HG03432 (cell line): ENCODE data around the gene AK2.
"Not testable (repeated sequence)": the region's sequence is repeated elsewhere in the genome, so short reads cannot be mapped to it uniquely, and the experiment has no call there.

Experiments
- ATAC-seq: cut with Tn5 transposase; IDR thresholded peaks from one replicate; pipeline ENCODE4 v1.9.1; 2021; ENCODE audit warnings: mild to moderate bottlenecking, moderate library complexity; ENCODE audit not compliant: unreplicated experiment

Gene AK2

DNA sequence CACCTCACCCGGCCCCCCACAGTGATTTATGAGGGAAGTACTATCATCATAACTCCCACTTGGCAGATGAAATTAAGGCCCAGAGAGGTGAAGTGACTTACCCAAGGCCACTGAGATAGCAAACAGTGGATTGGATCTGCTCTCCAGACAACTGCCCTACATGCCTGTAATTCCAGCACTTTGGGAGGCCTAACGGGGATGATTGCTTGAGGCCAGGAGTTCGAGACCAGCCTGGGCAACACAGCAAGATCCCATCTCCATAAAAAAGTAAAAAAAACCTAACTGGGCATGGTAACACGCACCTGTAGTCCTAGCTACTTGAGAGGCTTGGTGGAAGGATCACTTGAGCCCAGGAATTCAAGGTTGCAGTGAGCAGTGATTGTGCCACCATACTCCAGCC lies 57.8 kb downstream of the AK2 start:
- ATAC-seq = no peak

DNA sequence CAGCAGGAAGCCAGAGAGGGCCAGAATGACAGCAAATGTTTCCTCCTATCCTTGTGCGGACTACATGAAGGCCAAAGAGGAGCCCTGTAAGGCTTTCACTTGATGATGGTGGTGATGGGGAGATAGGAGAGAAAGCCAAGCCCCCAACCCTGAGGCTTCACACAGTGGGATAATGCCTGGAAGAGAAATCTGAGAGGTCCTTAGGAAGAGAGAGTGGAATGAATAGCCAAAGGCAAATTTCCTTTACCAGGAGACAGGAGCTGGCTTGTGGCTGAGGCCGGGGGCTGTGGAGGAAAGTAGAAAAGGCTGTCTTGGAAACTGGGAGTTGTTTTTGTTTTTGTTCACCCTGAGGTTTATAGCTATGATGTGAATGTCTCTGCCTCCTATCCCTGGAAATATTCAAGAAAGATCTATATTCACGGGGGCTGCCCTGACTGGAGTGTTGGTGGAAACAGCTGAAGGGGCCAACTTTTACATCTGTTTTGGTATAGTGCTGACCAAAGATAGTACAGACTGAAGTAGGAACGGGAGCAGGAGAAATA lies 59.1 kb downstream of the AK2 start:
- ATAC-seq = no peak

DNA sequence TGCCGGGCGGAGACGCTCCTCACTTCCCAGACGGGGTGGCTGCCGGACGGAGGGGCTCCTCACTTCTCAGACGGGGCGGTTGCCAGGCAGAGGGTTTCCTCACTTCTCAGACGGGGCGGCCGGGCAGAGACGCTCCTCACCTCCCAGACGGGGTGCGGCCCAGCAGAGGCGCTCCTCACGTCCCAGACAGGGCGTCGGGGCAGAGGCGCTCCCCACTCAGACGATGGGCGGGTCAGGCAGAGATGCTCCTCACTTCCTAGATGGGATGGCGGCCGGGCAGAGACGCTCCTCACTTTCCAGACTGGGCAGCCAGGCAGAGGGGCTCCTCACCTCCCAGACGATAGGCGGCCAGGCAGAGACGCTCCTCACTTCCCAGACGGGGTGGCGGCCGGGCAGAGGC lies 61.6 kb downstream of the AK2 start:
- ATAC-seq = not testable (repeated sequence)

DNA sequence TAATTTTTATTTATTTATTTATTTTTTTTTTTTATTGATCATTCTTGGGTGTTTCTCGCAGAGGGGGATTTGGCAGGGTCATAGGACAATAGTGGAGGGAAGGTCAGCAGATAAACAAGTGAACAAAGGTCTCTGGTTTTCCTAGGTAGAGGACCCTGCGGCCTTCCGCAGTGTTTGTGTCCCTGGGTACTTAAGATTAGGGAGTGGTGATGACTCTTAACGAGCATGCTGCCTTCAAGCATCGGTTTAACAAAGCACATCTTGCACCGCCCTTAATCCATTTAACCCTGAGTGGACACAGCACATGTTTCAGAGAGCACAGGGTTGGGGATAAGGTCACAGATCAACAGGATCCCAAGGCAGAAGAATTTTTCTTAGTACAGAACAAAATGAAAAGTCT lies 63.2 kb downstream of the AK2 start:
- ATAC-seq = not testable (repeated sequence)

DNA sequence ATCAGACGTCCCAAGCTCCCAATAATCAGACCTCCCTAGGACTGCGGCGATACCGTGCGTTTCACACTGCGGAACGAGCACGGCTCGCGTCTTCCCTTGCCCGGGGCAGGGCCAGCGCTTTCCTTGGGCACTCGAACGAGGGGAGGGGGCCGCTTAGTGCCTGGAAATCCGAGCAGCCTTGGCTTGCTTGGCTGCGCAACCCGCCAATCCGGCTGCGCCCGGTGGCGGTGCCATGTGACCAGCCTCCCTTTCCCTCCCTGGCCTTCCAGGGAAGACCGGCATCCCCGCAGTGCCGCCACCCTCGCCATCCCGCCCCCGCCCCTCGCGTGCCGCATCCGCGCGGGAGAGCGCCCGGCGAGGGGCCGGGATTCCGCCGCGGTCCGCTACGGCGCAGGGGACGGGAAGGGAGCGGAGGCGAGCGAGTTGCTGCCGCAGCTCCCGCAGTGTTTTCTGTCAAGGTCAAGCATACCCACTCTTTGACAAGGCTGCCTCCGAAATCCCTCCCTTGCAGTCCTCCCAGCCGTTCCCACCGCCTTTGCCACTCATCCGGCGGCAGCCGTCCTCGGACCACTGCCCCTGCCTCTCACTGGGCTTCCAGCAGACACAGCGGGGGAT lies 63.8 kb downstream of the AK2 start:
- no peak for ATAC-seq

DNA sequence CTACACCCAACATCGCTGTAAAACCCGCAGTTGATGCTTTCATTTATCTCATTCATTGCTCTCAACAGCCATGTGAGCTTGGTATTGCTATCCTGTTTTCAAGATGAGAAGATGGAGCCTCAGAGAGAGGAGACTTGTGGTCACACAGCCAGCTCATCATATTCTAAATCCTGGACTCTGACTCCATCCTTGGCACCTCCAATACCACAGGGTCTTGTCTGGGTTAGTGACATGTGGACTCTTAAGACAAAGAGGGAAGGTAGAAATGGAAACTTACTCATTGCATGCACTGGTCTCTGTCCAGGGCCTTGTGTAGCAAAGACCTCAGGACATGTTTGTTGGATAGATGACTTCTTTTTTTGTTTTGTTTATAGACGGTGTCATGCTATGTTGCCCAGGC lies 65.1 kb downstream of the AK2 start:
- no peak for ATAC-seq

DNA sequence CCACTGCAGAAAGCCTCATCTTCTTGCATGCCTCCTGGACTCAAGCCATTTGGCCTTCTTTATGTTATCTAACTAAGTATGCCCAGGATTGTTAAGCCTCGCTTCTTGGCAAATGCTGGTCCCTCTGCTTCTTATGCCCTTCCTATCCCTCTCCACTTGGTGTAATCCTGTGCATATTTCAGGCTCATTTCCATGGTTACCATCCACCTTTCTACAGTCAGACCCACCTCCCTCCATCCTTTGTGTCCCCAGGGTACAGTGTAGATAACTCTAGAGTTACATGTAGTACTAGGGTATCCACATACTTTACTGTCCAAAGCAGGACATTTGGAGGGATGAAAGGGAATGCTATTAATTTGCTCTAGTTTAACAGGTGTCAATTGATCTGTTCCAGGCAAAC lies 65.5 kb downstream of the AK2 start:
- no peak for ATAC-seq

DNA sequence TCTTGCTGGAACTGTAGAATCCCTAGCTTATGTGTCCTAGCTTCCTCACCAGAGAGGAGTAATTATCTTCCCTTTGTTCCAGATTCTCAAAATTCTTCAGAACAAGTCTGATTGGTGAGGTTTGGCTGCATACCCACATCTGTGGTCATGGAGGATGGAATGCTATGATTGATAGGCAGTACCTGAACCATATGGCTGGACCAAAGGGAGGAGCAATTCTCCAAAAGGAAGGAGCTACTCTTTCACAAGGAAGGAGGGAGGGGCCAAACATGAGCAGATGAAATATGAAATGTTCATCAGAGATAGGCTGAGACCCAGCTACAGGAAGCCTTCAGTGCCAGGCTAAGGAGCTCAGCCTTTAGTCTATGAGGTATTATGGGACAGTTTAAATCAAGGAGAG lies 67.1 kb downstream of the AK2 start:
- no peak for ATAC-seq

DNA sequence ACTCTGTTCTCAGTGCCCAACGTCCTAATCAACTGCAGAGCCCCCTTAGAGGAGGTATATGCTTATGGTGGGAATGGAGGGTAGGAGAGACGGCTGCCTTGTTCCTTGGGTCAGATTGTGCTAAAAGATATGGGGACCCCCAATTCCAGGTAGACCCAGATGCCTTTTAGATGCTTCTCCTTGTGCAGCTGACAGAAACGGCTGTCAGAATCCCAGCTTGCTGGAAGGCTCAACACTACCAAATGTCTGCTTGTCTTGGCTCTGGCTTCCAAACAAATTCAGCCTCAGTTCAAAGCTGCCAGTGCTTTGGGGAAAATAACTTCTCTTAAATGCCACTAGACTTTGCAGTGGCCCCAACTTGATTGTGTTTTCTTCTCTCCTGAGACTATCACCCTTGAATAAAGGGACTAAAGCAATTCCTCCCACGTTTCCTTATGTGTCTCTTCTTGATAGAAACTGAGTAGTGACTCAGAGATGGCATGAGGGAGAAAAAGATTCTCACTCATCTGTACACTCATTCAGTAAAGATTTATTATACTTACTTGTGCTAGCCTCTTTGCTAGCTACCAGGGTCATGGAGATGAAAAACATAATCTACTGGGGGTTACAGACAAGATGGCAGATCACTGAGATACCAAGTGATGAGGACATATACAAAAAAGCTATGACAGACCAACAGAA lies 68.7 kb downstream of the AK2 start:
- ATAC-seq = no peak

DNA sequence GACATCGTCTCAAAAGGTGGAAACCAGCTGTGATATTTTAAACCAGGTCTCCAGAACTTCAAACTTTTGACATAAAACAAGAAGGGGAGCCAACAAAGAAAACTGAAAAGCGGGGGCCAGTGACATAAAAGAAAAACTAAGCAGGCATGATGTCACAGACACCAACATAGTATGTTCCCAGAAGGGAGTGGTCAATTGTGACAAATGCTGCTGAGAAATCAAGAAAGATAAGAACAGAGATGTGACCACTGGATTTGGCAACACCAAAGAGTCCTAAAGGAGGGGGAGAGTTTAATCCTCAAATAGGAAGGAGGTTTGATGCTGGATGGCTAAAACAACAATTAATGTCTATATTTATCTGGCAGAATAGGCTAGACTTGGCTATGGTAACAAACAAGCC lies 69.8 kb downstream of the AK2 start:
- ATAC-seq = no peak

DNA sequence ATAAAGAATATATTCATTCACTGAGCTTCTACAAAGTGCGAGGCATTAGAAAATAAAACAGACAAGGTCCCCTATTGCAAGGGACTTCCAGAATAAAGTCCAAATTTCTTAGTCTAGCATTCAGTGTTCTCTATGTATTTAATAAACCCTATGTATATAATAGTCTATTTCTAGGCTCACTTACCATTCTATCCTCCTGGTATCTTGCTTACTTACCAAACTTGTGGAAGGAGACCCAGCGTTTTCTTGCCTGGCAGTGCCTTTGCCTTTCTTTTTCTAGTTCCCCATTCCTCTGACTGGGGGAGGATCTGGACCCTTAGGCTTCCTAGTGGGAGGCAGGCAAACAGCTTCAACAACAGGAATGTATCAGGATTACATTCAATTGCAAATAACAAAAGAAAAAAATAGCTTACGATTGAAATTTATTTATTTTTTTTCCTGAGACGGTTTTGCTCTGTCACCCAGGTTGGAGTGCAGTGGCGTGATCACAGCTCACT lies 71.4 kb downstream of the AK2 start:
- no peak for ATAC-seq

DNA sequence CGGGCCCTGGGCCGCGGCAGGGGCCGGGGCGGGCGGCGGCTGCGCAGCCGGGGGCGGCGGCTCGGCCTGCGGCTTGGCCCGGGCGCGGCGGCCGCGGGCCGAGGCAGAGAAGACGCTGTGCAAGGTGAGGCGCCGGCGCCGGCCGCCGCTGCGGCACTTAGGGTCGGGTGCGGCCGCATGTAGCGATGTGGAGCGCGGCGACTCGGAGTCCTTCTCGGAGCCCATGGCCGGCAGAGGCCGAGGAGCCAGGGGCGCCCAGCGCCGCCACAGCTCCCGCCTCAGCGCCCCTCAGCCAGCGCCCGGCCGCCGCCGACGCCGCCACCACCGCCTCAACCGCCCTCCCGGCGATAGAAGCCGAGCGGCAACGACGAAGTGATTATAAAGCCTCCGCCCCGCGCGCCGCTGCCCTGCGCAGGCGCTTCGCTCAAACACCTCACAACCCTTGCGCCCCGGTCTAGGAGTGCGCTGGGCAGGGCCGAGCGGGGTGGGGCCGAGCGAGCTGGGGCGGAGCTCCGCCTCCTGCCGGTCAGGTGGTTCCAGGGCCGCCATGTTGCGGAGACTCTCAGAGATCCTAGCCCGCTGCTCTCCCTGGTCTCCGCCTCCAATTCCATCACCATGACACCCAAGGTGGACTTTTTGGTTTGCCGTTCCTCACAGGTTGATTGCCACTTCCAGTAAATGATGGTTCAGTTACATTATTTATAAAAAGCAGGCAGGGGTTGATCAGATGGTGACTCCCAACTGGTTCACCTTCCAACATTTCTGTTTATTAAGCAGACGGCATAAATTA lies 72.0 kb downstream of the AK2 start, which contains the start of gene RNF19B:
RNF19B (minus strand) TSS at position 349 of the 790 bp plus-strand sequence; CDS start at position 225, 124 bp downstream.
- peak; percentile 82 for ATAC-seq

DNA sequence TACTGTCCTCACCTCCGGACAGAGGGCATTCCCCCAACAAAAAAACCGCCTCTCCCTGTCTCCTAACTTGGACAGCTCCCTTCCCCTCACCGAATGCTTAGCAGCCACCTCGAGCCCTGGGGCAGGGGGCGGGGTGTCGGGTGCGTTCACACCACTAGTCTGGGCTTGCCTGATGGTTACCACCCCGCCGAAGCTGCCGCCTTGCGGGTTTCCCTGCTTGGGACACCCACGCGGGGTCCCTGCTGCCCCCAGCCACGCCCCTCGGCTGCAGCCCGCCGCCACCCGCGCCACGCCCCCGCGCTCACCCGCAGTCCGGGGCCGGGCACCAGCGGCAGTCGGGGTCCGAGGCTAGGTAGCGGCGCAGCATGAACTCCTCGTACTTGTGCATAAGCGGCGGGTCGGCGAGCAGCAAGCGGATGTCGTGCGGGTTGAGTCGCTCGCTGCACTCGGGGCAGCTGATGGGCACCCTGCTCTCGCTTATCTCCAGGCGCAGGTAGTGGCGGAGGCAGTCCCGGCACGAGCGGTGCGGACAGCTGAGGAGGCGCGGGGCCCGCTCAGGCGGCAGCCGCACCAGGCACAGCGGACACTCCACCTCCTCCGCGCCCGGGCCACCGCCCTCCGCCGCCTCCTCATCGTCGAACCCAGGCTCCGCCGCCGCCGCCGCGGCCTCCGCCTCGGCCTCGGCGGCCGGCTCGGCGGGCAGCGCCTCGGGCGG lies 72.8 kb downstream of the AK2 start:
- peak; percentile 25 for ATAC-seq

DNA sequence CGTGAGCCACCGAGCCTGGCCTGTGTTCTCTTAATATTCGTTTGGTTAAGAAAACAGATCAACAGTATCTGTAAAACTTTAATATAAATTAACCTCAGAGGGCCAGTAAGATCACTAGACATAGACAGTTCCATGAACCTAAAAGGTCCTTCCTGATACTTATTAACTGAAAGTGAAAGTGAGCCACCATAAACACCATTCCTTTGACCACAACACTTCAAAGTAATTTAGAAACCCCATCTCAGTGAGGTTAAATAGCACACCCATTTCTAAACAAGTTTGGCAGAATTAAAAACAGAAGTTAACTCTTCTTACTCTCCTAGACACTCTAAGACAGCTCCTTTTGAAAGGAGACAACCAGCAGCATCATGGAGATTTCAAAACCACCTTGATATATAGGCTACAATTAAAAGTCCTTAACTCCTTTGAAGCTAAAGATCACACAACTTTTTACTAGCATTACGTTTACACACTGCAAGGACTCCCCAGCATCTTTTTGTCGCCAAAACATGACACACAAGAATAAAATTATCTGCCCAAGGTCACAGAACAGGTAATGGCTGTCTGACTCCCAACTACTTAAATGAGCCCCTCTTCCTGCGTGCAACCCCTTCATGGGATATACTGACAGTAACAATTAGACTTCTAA lies 74.3 kb downstream of the AK2 start:
- peak; percentile 27 for ATAC-seq

DNA sequence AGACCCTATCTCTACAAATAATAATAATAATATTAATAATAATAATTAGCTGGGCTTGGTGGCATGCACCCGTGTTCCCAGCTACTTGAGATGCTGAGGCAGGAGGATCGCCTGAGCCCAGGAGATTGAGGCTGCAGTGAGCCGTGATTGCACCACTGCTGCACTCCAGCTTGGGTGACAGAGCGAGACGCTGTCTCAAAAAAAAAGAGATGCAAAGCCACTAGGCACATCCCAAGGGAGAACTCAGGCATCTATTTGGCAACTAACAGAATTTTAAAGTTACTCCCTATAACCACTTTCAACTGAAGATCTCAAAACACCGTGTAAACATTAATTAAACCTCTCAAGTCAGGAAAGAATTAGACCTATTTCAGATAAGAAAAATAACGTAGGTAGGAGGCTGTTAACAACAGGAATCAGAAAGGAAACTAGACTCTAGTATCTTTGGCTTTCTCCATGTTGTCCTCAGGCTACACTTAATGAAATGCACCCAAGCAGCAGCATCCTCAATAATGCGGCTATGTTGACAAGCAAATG lies 75.8 kb downstream of the AK2 start:
- ATAC-seq = no peak

DNA sequence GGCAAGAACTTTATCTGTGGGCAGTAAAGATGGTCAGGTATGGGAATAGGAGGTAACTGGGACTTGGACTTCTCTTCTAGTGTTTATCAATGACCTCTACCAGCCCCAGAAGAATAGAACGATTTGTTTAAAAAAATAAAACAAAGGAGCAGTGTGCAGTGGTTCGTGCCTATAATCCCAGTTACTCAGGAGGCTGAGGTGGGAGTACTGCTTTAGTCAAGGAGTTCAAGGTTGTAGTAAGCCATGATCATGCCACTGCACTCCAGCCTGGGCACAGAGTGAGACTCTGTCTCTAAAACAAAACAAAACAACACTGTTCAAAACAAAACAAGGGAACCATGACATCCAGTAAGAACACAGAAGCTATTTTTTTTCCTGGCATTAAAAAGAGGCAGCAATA lies 76.3 kb downstream of the AK2 start:
- ATAC-seq = no peak

DNA sequence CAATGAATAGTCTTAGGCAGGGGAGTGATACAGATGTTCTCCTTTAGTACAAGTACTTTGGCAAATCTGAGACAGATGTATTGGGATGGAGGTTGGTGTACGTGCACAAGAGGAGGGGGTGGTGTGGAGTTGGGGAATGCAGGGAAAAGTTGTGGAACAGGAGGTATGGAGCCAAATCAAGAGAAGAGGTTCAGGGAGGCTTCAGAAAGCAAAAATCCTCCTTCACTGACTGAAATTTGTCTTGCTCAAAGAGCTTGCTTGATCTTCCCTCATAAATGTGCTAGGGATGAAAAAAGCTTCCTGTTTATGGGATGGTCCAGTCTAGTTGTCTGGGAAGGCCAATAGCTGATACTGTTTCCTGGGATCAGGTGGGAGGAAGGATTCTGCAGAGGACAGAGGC lies 77.9 kb downstream of the AK2 start:
- ATAC-seq = no peak
